ENCODE results near the gene TAF9.

GRCh38 chr5:69326365-69326764, 43.0 kb downstream of the TAF9 start:
- TF ChIP-seq JUND (IDR thresholded peaks at IDR 0.05) (no peak), YY1 (IDR thresholded peaks at IDR 0.05; ENCODE audit: low read depth) (no peak), RXRA (IDR thresholded peaks at IDR 0.05; ENCODE audit: borderline replicate concordance, low read depth) (no peak), MAX (IDR thresholded peaks at IDR 0.05; ENCODE audit: low read depth) (no peak), GABPA (IDR thresholded peaks at IDR 0.05; ENCODE audit: low read depth) (no peak)
